Measurements from ENCODE around the gene OPA1.

Gene OPA1

DNA sequence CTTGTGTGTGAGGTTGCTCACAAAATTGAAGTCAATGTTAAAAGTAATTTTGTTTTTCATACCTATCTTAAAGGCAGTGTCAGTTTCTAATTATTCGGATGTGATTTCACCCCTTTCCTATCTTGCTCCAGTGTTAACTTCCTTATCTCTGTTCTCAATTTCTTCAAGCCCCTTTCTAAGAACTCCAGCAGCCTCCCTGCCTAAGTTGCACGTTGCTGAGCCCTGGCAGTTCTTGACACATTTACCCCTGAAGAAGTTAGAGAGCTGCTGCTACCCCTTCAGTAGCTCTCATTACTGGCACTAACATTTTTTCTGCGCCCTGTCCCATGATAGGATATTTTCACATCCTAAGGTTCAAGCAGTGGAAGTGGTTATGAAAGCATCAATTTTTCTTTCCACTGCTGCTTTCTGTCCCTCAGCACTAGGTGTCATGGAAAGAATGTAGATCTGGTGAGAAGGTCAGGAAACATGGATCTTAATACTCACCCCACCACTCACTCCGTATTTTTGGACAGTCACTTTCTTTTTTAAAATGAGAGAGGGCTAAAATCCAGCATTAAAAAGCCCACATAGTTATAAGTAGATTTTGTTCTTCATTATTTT lies 62.9 kb downstream of the OPA1 start:
- no peak for DNase-seq

DNA sequence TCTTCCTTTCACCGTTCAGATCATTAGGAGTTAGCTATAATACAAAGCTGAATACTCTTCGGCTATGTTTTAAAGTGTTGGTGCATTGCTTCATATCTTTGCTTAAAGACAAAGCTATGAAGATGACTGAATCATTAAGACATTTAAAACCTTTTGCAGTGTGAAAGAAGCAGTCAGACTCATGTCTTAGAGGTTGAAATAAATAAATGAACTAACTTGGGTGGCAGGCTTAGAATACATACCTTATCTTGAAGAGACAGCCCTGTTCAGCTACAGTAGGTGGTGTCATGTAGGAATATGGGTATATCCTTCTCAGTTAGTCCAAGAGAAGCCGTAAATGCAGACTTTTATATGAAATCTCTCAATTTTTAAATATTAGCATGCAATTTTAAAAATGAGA lies 63.4 kb downstream of the OPA1 start:
- DNase-seq, result no peak

DNA sequence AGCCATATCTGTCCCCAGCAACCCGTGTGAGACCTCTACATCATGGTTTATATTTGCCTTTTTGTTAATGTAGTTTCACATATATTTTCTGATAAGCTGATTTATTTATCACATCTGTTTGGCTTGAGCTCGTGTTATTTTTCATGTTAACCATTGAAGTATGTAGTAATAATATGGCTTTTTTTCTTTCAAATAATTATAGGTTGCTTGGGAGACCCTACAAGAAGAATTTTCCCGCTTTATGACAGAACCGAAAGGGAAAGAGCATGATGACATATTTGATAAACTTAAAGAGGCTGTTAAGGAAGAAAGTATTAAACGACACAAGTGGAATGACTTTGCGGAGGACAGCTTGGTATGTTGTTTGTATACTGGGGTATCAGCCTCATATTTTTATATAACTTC lies 63.9 kb downstream of the OPA1 start:
- DNase-seq, result no peak

DNA sequence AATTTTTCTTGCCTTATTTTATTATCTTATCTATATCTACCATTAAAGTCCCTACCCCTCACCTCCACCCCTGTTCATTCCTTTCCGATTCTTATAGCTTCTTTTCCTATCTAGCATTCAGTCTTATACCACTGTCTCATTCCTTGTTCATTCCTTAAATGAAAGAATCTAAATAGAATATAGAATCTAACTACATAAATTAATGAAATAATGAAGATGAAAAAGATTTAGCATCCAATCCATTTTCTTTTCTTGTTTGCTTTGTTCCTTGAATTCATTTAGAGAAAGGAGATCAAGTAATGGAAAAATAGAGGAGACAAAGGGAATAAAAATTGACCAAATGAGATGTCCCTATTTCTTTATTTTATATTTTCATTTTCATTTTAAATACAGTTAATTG lies 67.2 kb downstream of the OPA1 start:
- DNase-seq, result no peak

DNA sequence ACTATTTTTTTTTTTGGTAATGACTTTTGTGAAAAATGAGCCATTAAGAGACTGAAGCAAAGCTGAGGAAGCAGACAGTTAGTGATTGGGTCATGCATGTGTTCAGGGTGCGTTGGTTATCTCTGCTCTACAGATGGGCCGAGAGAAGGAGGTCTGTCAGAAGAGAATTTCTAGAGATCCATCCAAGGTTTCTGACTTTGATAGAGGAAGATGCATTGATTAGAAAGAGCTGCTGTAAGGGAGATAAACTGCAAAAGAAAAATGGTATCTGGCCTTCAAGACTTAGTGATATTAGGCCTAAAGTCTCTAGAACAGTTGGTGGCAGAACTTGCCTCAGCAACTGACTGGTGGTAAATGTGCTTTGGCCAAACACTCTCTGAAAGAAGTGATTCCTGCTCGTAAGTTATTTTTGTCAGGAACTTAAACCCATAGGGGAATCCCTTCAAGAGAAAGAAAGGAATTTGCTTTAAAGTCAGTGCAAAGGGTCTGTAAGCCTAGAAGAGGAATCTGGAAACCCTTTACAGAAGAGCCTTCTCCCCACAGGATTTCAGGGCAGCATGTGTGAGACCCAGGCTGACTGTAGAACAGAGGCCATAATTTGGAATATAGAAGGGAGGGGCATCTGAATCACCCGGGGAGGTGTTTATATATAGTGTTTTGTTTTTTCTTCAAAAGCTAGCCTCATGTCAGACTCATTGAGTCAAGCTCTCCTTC lies 67.8 kb downstream of the OPA1 start:
- no peak for DNase-seq

DNA sequence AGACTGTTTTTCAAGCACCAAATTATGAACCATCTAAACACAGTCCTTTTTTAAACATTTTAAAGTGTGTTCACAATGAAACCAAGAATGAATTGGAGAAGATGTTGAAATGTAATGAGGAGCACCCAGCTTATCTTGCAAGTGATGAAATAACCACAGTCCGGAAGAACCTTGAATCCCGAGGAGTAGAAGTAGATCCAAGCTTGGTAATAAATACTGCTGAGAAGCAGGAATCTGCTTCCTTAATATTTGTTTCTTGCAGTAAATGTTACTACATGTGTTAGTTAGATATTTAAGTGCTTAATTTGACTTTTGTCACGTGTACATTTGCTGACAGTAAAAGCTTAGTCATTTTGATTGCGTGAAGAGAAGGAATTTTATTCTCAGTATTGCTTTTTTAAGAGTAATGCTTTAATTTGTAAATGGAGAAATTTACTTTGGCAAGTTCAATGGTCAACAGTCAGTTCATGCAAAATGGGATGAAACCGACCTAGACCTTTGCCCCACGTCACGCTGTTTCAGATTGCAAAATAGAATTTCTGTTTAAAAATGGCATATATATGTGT lies 69.8 kb downstream of the OPA1 start:
- DNase-seq, result no peak

DNA sequence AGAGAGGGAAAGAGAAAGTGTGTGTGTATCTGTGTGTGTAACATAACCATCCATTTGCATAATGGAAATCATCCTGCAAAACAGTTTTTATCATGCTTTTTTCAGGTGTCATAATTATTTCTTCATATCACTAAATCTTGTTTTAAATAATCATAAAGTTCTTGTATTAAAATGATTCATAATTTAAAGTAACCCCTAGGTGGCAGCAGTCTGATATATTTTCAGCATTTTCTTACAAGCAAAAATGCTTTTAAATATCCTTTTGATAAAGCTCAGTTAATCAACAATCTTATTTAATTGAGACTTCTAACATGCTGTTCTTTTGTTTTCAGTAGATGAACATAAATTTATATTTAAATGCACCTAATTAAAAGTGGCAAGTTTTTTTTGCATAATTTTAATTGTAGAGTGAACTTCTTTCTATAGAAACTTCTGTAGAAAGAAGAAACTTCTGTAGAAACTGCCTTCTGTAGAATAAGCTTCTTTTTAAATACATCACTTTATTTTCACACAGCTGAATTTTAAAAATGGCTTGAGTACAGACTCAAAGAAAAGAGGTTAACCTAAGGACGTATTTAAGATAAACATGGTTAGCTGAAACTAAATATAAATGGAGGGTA lies 72.5 kb downstream of the OPA1 start:
- peak in 1 of 2 donors; percentile 34 for DNase-seq

DNA sequence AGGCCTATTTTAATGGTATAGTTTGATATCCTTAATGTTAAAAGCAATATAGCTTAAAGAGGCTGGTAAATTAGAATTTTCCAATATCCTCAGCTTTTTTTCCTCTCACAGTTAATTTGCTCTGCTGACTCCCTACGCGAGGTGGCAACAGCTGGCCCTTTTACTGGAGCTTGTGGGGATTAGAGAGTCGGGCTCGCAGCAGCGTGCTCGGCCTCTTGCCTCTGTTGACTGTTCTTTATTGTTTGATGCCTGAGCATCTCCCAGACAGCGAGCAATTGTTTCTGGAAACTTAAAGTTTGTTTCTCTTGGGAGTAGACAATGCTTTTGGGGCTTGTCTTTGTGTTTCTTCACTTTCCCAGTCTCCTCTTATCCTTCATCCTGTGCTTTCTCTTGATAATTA lies 80.8 kb downstream of the OPA1 start:
- DNase-seq, result no peak

DNA sequence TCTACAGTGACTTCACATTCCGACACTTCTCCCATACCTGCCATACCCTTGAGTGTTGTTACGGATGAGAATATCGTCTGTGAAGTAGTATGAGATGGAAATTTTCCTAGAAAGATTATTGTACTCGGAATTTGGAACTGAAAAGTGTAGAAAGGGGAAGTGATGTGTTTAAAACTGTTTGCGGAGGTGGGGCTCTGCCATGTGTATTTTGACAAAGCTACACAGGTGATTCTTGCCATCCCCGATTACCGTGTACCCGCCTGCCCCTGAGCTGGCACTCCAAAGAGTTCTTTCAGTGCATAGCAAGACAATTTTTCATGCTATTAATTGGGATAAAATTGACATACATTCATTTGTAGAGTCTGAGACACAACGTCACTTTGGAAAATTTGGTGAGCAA lies 81.7 kb downstream of the OPA1 start:
- DNase-seq, result no peak

DNA sequence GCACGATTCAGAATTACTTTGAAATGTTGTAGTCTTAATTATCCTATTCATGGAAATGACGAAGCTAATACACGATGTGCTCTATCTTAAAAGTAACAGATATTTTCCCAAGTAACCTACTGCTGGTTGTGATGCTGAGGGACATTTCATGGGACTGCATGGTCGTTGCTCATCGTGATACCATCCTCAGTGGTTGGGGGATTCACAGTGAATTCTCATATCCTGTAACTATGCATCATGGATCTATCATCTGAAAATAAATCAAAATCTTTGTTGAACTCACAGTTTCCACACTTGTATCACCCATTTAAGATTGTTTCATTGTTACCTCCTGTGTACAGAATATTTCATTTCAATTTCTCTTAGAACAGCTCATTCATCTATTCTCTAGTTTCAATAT lies 84.7 kb downstream of the OPA1 start:
- DNase-seq, result no peak

DNA sequence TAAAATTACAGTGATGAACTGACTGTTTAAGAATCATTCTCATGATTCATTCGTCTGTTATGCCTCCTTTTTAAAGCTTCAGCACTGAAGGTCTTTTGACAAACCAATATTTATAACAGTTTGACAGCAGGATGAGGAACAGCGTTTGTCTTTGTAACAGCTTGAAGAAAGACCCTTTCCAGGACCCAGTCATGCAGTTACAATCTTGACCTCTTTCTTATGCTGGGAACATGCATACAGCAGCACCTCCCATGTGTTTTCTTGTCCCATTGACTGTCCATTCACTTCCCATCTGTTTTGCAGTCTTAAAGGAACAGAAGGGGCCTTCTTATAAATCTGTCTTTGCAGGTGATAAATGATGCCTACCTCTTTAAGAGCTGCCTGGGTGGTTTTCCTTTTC lies 87.2 kb downstream of the OPA1 start:
- no peak for DNase-seq

DNA sequence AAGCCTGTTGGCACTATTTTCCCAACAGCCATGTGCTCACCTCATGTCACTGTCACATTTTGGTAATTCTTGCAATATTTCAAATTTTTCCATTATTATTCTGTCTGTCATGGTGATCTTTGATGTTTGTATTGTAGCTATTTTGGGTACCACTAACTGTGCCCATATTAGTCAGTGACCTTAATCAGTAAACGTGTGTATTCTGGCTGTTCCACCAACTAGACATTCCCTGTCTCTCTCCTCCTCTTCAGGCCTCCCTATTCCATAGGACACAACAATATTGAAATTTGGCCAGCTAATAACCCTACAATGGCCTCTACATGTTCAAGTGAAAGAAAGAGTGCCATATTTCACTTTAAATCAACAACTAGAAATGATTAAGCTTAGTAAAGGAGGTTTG lies 88.6 kb downstream of the OPA1 start:
- DNase-seq, result no peak

DNA sequence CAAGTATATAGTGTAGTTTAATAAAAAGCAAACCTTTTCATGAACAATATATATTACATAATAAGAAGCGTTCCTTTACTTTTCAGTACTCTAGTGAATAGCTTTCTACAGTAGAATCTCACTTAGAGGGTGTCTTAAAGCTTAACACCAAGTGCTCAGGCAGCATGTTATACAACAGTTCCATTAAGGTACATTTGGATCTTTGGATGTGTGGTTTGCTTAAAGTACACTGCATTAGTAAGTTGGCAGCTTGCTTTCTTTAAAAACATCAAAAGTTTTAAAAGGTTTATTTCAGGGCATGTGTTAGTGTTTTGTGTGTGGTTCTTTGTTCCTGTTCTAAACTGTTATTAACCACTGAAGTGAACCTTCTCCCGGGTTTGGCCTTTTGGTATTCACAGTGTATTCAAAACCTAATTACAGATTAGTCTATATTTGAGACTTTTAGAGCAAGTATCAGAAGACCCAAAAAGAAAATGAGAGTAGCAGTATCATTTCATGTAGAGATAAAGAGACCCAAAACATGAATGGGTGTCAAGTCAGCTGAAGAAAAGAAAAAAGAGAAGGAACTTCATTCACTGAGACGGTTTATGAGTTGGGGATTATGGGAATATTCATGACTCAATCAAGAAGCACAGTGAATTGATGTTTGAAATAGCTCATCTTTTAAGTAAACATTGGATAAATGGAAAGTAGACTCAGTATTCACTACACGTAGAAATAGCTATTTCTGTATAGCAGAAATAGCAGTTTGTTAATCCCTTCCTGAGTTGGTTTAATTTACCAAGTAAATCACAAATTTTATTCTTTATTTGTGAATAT lies 93.9 kb downstream of the OPA1 start:
- no peak for DNase-seq

DNA sequence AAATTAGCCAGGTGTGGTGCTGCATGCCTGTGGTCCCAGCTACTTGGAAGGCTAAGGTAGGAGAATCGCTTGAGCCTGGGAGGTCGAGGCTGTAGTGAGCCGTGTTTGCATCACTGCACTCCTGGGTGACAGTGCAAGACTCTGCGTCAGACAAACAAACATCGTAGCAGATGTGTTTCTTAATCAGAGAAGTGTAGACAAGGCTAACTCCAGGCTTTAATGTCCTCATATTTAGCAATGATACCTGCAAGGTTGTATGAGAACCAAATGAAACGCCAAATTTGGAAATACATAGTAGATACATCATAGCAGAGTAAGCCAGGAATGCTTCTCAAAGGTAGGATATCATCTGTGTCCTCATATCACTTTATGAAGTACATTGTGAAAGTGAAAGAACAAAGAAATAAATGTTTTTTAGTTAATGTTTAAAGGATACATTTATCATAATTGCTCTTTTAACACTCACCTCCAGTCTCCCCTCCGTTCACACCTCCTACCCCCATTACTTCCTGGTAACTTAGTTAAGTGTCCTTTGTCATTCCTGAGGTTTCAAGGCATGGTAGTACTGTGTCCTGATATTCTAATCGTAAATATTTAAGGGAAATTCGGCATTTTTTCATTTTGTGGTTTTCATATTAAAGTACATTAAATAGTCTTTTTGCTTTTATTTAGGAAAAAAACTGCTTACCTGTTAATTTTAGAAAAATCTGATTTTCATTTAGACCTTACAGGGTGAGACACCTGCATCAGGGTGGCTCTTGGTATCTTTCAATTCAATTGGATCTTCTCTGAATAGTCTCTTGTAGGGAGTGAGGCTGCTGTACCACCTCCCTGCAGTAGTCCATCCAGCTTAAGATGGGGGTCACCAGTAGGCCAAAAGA lies 96.1 kb downstream of the OPA1 start:
- no peak for DNase-seq

DNA sequence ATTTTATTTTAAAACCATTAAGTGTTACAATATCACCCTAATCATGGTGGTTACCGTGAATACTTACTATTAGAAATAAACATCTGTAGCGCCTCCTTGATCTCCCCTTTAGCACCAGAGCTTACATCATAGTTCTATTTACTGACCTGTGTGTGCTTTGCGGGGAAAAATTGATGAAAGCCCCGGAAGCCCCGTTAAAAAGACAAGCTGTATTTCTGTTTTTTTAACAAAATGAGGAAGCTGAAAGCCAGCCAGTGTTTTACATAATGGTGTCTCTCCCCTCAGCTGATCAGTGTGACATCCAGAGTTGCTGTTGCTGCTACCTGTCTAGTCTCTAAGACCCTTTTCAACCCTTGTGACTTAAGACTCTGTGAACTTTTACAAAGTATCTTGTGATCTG lies 100.8 kb downstream of the OPA1 start:
- no peak for DNase-seq

DNA sequence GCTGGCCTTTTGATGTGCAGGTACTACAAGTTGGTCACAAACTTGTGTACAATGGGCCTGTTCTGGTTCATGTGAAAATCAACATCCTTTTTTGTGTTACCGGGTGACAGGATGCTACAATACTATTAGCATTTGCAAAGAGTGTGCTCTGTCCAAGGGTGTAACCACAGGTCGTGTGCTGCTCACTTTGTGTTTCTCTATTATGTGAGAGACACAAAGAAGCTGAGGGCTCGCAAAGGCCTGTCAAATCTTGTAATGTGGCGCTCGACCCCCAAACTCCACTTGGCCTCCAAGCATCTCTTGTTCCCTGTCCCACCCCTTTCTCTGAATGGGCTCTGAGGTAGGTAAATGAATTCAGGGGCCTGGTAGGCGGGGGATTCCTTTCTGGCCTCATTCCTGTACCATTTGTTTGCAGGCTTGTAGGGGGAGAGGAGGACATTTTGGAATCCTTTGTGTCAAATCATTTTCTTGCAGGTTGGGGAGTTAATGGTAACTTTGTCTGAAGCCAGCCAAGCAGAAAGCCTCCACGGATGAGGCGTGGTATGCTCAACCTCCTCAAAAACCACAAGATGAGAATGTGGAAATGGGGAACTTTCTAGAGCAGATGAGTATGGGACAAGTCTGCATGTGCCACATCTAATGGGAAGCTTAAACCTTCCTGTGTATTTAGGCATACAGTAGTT lies 109.1 kb downstream of the OPA1 start:
- no peak for DNase-seq

DNA sequence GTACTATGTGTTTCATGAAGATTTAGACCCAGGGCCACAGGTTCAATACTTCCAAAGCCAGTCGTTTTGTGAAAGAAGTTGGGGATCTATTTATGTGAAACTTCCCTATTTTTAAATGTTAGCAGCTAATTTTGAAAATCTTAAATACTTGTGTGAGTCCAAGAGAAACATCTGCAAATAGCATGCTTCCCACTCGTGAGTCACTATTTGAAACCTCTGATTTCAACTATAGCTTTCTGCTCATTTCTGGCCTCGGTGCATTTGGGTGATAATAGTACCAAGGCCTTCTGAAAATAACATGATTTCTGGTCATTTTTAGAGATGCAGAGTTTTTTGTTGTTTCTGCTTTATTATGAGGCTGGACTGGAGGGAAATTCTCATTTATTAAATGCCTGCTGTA lies 110.0 kb downstream of the OPA1 start:
- no peak for DNase-seq

DNA sequence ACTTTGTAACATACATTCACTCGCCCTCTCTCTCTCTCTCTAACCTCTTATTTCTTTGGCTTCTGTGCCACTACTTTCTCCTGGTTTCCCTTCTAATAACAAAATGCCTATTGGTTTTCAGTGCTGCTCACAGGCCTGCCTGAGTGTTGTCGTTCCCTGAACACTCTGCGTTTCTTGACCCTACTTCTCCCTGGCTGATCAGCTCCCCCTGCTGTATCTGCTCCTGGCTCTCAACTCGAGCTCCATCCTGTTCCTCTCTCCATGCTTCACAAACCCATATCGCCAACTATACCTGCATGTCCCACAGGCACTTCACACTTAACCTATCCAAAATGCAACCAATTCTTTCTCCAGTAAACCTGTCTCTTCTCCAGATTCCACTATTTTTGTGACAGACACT lies 111.4 kb downstream of the OPA1 start:
- DNase-seq, result no peak

DNA sequence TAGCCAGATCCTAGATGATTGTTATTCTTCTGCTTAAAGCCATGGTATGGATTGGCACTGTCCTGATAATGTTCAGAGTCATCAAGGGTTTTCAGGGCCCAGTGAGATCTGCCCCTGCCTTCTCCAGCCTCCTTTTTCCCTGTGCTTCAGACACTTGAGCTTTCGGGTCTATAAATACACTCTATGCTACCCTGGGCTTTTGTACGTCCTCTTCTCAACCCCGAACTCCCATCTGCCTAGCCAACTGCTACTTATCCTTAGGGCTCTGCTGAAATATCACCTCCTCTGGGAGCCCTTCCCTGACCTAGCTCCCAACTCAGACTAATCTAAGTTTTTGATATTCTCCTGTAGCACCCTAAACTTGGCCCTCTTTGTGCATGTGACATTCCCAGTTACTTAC lies 115.3 kb downstream of the OPA1 start:
- no peak for DNase-seq

DNA sequence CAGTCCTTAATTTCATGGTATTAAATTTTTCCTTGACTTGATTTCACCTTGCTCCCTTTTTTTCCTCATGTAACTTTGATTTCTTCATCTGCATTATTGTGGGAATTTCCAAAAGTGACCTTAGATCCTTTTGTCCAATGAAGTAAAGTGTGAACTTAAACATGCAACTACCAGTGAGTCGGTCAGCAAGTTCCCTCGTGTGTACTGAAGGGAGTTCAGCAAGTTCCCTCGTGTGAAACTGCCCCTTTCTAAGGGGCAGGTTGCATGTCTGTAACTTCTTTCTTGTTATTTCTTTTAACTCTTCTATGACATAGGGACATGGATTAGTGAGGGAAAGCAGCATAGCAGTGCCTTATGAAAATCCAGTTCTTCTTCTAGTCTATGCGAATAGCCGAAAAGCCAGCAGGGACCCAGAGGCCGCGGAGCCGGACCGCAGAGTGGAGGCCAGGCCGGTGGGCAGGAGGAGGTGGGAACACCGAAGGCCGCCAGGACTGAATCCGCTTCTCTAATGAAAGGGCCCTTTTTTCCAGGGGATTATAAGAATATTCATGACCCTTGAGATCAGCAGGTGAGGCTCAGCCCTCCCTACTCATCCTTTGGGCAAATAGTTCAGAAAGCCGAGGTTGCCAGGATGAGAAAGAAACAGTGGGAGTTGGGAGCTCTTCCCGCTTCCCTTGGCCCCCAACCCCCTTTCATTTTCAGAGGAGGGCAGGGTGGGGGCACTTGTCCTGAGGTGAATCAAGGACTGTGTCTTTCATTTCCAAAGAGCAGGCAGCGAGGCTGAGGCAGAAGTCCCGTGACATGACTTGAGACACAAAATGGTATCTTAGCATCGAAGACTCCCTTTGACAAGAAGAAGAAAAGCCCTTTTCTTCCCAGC lies 117.5 kb downstream of the OPA1 start:
- no peak for DNase-seq

DNA sequence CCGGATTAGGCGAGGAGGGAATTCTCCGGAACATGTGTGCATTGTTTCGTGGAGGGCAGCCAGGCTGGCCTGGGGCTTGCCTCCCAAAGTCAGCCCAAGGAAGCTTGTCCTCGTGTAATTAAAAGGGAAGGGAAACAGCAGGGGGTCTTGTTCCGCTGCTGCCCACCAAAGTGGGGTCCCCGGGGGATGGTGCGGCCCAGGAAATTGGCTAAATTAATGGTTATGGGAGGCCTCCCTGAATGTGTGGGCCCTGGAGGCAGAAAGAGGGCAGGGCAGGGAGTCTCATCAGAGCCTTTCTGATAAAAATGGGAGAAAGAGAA lies 118.1 kb downstream of the OPA1 start:
- DNase-seq, result no peak
